ENCODE data around the gene OTX2. TPM values are rescaled to one million over a fixed set of nuclear protein-coding genes. Genes with fewer than 3 reads are reported as not detected.

The OTX2 gene
- polyA plus RNA-seq, 1 of the 3 experiments (the other 2 are of a cell fraction): not detected

DNA sequence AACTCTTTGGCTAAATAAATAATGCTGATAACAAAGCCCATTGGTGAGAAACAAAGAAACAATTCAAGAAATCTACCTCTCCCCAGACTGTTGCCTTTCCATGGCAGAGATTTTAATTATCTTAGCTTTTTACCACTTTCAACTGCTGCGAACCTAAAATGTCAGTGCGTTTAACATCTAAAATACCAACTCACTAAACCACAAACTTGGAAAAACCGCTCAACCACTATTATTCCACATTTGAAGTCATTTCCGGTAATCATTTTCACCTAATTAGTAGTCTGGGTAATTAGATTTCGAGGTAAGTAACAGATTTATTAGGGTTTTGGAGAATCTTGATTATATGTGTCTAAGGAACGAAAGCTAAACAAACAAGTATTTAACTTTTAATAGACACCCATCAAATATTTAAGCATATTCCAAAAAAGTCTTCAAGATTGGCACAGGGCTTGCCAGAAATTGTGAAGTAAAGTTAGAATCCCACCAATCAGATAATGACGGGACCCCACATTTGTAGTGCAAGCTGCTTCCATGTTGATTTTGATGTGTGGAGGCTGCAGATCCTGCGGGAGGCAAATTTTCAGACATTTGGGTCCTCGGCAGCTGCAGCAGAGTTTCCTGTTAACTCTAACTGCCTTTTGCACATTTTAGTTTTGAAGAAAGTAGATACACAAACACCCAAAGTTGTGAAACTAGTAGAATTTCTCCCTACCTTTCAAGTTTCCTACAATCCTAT, 4.1 kb downstream of the OTX2 start:
- Histone ChIP-seq H3K9me2 (no peaks in the 10 kb centered on the region), H4K20me1 (ENCODE audit: insufficient read depth) (no peaks in the 10 kb centered on the region), H2AFZ (ENCODE audit: low read depth) (no peak overlapping the region), H3K27ac (ENCODE audit: low read depth in 2 of 2, low read length in 1 of 2) (no peak overlapping the region), H3K36me3 (replicated peaks in 1 of 2; ENCODE audit: control insufficient read depth in 1 of 2, insufficient read depth in 2 of 2, low read length in 1 of 2) (no peaks in the 10 kb centered on the region), H3K9me3 (no peaks in the 10 kb centered on the region), H3K79me2 (ENCODE audit: insufficient read depth) (no peaks in the 10 kb centered on the region), H3K9ac (no peak overlapping the region), H3K4me1 (ENCODE audit: control insufficient read depth in 1 of 2, insufficient read depth in 2 of 2, low read depth in 1 of 2, low read length in 1 of 2) (no peaks in the 10 kb centered on the region), H3K4me2 (no peak overlapping the region), H3F3A (replicated peaks; ENCODE audit: insufficient read depth) (peaks cover 5% of the 10 kb centered on the region), H3K4me3 (ENCODE audit: low read depth in 2 of 2, low read length in 1 of 2) (no peak overlapping the region), H3K27me3 (ENCODE audit: insufficient read depth) (peaks cover 83% of the 10 kb centered on the region)
- TF ChIP-seq CHD2 (IDR thresholded peaks at IDR 0.05; ENCODE audit: low read length, partially characterized antibody) (no peak), MAX (IDR thresholded peaks at IDR 0.05; ENCODE audit: low read depth) (no peak), MEF2A (IDR thresholded peaks at IDR 0.05; ENCODE audit: borderline replicate concordance, low read depth) (no peak), SMC3 (IDR thresholded peaks at IDR 0.05; ENCODE audit: low read depth, low read length) (no peak)
- DNase-seq: no peak
- ChIA-PET POLR2A (no interaction called here), CTCF (no interaction called here)
- 9% methylated on average over 9 of the region's 9 CpGs for WGBS (ENCODE audit: low lambda C conversion rate)

- H3K79me2 ChIP-seq (ENCODE audit: insufficient read depth): no peaks in the 10 kb centered on the region
- 3% methylated on average over 14 of the region's 18 CpGs for WGBS (ENCODE audit: low lambda C conversion rate)
- H4K20me1 ChIP-seq (ENCODE audit: insufficient read depth): no peaks in the 10 kb centered on the region
- H2AFZ ChIP-seq (ENCODE audit: low read depth): no peak overlapping the region
- H3K36me3 ChIP-seq (replicated peaks in 1 of 2; ENCODE audit: control insufficient read depth in 1 of 2, insufficient read depth in 2 of 2, low read length in 1 of 2): no peaks in the 10 kb centered on the region
- no peaks in the 10 kb centered on the region for H3K9me2 ChIP-seq
- H3K9me3 ChIP-seq: no peaks in the 10 kb centered on the region
- no peak for DNase-seq
- H3K4me3 ChIP-seq (ENCODE audit: low read depth in 2 of 2, low read length in 1 of 2): no peak overlapping the region
- no peak overlapping the region for H3K4me2 ChIP-seq
- TF ChIP-seq SMC3 (IDR thresholded peaks at IDR 0.05; ENCODE audit: low read depth, low read length) (no peak), IRF3 (IDR thresholded peaks at IDR 0.05; ENCODE audit: low read depth, low read length) (no peak), RFX5 (IDR thresholded peaks at IDR 0.05; ENCODE audit: low read length) (no peak), USF2 (IDR thresholded peaks at IDR 0.05; ENCODE audit: borderline replicate concordance, low read depth, low read length) (no peak)
- ChIA-PET CTCF (no interaction called here), POLR2A (no interaction called here)
- no peak overlapping the region for H3K27ac ChIP-seq (ENCODE audit: low read depth in 2 of 2, low read length in 1 of 2)
- H3K27me3 ChIP-seq (ENCODE audit: insufficient read depth): peaks cover 75% of the 10 kb centered on the region
- H3F3A ChIP-seq (replicated peaks; ENCODE audit: insufficient read depth): peaks cover 5% of the 10 kb centered on the region
- H3K4me1 ChIP-seq (ENCODE audit: control insufficient read depth in 1 of 2, insufficient read depth in 2 of 2, low read depth in 1 of 2, low read length in 1 of 2): no peaks in the 10 kb centered on the region
- no peak overlapping the region for H3K9ac ChIP-seq
Measured at GRCh38 chr14:56805201-56805991, 4.9 kb downstream of the OTX2 start.
